ENCODE results near the gene KDM2A.
"Not testable (repeated sequence)": the region's sequence is repeated elsewhere in the genome, so short reads cannot be mapped to it uniquely, and the experiment has no call there.

Gene KDM2A

DNA sequence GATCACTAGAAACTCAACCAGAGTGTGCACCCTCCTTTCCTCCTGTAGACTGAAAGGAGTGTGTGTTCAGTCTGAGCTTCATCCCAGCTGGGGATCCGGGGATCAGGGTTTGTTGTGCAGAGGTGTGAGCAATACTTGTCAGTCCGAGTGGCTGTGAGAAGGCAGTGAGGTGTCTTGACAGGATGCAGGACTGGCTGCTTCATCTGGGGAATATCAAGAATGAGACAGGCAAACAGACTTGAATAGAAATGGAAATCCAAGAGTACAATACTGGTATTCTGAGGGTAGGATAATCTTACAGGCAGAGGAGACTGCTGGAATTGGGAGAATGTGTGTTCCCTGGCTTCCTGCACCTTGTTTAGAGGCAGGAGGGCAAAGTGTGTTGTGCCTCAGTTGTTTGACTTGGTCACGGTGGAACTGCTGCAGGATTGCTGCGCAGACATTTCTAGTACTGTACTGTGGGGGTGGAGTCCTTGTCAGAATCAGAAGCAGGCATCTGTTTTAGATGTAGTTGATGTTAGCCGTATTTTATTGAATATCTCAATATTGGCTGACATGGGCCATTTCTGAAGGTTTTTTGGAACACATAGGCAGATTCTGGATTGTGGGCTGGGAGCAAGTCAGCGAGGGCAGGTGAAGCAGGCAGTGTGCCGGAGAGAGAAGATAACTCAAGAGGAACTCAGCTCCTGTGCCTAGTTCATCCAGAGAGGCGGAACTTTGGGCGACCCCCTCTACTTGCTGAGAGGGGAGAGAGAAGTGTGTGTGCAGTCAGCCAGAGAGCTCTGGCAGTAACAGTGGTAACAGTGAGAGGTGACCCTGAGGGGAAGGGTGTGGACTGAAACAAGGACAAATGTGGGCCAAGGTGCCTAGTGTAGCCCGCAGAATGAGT is 120.1 kb downstream of the KDM2A start:
- DNase-seq (ENCODE audit: low read depth), result no peak

DNA sequence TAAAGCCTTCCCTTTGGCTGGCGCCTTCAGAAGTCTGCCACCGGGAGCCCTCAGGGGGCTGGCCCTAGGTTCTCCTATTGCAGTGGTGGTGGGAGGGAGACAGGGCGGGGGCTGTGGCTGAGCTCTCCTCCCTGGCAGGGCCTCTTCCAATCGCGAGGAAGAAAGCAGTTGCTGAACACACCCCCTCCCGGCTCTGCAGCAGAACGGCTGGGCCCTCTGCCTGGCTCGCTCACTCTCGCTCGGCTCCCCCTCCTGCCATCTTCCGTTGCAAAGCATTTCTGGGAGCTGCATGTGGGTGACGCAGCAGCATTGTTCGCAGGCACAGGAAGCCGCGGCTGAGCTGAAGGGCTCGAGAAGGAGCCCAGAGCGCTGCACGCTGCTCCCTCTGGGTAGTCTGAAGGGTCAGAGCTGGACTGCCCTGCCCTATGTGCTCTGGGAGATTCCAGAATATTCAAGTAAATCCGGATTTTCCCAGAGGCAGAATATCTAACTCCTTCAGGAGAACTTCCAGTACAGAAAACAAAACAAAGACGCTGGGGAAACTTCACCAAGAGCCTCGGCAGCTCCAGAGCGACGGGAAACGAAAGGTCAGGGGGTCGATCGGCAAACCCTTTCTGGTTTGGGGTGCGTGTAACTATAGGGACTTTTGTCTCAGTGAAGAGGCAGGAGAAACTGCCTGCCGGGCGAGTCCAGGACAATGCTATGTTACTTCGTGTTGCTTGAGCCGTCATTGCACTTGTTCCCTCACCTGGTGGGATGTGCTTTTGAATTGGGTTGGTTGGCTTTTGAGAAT is 120.9 kb downstream of the KDM2A start:
- peak; percentile 87 for DNase-seq (ENCODE audit: low read depth)

DNA sequence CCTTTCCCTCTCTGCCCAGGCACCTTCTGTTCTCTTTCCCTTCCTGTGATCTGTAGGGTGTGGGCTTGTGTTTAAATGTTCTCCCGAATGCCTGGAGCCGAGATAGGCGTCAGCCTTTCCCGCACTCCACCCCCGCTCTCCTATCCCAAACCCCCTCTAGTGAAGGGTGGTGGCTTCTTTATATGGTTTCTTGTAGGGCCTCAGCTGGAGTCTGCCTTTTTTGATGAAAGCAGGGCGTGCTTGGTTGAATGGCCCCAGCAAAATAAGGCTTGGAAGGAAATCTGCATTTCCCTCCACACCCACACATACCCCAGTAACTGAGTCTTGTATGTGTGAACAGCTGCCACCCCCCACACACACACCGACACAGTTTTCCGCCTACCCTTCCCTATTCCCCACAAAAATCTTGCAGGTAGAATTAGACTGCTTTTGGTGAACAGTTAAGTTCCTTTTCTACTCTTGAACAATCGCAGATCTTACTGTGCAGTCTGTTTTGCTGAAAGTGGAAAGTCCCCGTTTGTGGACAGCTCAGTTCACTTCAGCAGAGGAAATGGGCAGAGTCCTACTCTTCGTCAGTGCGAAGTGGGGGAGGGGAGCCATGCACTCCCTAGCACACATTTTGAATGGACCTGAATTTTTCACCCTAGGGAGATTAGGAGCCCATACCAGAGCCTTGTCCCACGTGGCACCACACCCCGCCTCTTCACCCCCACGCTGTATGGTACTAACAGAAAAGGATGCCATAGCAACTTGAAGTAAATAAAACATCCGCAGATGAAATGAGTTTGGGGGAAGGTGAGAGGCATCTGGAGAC is 121.7 kb downstream of the KDM2A start:
- peak; percentile 63 for DNase-seq (ENCODE audit: low read depth)

DNA sequence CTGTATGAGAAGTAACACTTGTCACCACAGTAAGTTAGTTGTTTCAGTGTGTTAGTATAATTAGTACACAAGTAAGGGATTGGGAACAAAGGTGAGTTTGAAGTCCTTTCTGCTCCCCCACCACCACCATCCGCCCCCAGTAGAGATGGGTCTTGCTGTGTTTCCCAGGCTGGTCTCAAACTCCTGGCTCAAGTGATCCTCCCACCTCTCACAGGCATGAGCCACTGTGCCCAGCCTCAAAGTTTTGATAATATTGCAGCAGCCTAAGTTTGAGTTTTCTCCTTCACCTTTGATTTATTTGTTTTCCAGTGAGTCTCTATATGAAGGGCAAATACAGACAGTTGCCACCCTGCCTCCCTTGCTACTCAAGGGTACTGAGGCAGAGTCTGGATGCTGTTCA is 123.5 kb downstream of the KDM2A start:
- DNase-seq (ENCODE audit: low read depth), result no peak

DNA sequence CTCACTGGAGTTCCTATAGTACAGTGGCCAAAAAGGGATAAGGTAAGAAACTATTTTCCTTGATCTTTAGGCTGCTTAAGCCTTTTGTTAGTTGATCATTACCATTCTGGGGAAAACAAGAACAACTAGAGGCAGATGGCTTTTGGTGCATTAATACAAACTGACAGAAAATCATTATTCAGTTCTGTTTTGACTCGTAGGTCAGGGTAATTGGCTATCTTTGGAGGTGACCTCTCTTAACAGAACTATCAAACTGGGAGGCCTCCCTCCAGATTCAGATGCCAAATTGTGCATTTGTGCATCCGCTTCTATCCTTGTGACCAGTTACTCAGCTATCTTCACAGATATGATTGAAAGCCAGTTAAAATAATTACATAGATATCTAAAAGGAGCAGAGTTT is 124.0 kb downstream of the KDM2A start:
- DNase-seq (ENCODE audit: low read depth), result no peak

DNA sequence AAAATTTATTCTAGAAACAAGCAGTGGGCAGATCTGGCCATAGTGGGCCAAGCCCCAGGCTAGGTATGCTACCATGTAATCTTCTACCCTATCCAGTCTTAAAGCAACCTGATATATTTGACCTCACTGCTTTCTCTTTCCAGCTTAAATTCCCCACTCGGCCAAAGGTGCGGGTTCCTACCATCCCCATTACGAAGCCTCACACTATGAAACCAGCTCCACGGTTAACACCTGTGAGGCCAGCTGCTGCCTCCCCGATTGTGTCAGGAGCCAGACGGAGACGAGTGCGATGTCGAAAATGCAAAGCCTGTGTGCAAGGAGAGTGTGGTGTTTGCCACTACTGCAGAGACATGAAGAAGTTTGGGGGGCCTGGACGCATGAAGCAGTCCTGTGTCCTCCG is 126.0 kb downstream of the KDM2A start:
- no peak for DNase-seq (ENCODE audit: low read depth)

DNA sequence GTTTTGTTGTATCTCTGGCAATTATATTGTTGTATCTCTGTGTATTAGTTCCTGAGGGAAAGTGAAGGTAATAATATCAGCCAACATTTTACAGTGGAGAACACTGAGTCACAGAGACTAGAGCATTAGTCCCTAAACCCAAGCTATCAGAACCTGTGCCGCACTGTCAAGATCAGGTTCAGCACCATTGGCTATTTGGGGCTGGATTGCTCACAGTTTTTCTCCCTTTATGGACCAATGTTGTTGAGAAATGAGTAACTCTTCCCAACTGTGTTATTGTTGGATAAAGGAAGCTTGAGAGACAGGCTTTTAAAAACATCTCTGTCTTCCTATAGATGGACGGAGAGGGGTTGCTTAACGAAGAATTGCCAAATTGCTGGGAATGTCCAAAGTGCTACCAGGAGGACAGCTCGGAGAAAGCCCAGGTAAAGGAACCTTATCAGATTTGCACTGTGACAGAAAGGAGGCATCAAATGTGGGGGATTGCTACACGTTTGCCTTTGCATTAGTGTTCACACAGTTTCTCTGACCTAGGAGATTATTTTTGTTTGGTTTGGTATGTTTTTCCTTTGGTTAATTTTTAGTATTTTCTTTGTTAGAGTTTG is 129.0 kb downstream of the KDM2A start:
- DNase-seq (ENCODE audit: low read depth), result no peak

DNA sequence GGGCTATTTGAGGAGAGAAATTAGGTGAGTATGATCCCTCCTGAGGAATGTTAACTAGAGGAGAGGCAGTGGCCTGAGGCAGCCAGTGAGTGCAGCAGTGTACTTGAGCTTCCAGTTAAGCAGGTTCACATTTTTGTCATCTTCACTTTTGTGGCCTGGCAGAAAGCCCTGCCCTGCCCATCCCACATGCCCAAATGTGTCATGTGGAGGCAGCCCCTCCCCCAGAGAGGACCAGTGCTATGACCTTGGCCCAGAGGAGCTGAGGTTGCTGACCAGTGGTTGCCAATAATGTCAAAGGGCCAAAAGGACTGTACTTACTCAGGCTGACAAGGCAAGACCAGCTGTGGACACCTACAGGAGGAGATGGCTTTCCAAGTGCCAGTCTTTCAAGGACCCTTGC is 129.6 kb downstream of the KDM2A start:
- DNase-seq (ENCODE audit: low read depth), result no peak

DNA sequence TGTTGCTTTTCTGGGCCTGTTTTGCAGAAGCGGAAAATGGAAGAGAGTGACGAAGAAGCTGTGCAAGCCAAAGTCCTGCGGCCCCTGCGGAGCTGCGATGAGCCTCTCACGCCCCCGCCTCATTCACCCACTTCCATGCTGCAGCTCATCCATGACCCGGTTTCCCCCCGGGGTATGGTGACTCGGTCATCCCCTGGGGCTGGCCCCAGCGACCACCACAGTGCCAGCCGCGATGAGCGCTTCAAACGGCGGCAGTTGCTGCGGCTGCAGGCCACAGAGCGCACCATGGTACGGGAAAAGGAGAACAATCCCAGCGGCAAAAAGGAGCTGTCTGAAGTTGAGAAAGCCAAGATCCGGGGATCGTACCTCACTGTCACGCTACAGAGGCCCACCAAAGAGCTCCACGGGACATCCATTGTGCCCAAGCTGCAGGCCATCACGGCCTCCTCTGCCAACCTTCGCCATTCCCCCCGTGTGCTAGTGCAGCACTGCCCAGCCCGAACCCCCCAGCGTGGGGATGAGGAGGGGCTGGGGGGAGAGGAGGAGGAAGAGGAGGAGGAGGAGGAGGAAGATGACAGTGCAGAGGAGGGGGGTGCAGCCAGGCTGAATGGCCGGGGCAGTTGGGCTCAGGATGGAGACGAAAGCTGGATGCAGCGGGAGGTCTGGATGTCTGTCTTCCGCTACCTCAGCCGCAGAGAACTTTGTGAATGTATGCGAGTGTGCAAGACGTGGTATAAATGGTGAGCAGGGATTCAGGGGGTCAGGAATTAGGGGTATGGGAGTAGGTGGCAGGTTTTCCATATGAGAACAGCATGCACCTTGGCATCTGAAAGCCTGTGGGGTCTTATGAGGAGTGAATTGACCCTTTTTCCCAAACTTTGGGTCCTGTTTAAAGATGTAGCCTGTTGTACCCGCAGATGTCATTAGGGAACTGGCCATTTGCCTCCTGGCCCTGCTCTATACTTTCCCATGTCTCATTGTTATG is 131.3 kb downstream of the KDM2A start:
- no peak for DNase-seq (ENCODE audit: low read depth)

DNA sequence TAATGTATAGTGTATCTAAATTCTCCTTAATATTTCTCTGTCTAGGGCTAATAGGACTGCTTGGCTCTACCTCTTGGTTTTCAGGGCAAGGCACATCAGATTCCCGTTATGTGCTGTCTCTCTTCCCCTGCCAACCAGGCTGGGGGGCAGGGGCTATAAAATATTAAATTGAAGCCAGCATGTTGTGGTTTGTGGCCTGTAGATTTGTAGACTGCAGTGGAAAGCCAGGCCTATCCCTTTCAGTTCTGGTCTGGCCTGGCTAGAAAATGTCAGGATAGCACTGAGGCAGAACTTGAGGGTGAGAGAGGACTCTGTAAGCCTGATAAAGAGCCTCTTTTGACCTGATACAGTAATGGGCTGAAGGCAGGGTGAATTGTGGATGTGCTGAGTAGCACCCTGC is 132.8 kb downstream of the KDM2A start:
- no peak for DNase-seq (ENCODE audit: low read depth)

DNA sequence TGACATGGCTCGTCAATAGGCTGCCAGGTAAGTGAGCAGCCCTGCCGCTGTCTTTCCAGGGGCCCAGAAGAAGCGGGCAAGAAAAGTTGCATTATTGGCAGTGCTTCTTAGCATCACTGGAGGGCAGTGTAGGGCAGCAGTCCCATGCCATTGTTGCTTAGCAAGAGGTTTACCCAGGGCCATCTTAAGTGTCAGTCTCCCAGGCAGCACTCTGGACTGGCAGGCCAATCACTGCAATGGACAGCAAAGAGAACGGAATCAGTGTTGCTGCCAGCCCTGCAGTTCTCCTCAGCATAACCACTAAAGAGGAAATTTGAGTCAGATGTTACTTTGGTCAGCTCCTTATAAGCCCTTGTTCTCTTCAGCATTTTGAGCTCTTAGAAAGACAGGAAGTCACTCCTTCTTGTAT is 133.8 kb downstream of the KDM2A start:
- no peak for DNase-seq (ENCODE audit: low read depth)

DNA sequence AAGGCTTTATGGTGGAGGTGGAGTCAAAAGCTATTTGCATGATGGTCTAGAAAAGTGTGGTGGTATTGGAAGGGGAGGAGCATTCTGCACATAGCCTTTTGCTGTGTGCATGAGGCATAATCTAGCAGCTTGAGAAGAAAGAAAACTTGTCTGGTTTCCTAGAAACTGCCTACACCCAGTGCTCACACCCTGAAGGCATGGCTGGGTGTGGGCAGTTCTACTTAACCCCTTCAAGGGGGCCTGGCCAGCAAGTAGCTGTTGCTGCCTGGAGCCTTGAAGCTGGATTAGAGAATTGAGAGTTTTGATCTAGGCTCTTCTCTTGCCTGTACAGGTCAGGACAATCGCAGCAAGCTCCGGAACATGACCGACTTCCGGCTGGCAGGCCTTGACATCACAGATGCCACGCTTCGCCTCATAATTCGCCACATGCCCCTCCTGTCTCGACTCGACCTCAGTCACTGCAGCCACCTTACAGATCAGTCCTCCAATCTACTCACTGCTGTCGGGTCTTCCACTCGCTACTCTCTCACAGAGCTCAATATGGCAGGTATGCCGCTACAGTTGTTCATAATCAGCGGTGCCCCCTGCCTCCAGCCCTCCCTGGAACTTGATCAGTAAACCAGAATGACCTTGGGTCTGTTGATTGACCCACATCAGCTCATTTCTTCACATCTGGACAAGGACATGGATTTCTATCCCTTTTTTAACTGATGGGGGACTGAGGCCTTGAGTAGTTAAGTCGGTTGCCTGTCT is 135.0 kb downstream of the KDM2A start:
- no peak for DNase-seq (ENCODE audit: low read depth)

DNA sequence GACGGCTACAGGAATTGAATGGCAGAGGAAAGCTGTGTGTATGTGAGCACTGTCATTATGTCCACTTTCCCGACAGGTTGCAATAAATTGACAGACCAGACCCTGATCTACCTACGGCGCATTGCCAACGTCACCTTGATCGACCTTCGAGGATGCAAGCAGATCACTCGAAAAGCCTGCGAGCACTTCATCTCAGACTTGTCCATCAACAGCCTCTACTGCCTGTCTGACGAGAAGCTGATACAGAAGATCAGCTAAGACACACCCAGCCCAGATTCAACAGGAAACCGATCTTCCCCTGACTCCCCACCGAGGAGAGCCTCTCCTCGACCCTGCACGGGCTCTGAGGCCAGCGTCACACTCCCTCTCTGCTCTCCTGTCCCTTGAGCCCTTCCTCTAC is 135.7 kb downstream of the KDM2A start:
- DNase-seq (ENCODE audit: low read depth), result no peak

DNA sequence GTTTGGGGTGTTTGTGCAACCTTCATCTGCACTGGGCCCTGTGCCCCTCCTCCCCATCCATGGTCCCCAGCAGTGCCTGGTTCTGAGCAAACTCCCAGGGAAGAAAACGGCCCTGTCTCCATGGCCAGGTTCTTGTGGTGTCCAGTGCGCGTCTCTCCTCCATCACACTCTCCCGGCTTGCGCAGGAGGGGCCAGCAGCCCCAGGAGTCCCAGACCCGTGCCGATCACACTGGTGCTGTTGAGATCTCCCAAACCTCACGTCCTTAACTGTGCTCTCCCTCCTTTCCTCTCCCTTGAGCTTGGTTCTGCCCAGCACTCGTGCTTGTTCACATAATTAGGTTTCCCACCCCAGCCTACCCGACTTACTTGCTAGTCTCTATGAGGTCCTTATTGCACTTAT is 136.3 kb downstream of the KDM2A start:
- DNase-seq (ENCODE audit: low read depth), result no peak

DNA sequence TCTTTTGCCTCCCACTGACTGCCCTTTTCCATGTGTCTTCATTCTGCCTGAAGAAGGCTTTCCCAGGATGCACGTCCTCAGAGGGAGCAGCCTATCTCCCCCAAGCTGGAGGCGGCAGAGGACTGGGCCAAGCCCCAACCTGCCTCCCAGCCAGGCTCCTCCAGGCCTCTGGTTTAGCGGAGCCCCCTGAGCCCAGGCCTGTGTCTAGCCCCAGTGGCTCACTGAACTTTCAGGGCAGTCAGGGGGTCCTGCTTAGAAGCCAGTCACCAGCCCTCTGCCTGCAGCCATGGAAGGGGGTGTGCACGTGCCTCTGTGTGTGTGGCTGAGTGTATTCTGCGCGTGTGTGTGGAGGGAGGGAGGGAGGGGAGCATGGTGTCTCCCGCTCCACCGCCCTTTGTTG is 136.8 kb downstream of the KDM2A start:
- no peak for DNase-seq (ENCODE audit: low read depth)

DNA sequence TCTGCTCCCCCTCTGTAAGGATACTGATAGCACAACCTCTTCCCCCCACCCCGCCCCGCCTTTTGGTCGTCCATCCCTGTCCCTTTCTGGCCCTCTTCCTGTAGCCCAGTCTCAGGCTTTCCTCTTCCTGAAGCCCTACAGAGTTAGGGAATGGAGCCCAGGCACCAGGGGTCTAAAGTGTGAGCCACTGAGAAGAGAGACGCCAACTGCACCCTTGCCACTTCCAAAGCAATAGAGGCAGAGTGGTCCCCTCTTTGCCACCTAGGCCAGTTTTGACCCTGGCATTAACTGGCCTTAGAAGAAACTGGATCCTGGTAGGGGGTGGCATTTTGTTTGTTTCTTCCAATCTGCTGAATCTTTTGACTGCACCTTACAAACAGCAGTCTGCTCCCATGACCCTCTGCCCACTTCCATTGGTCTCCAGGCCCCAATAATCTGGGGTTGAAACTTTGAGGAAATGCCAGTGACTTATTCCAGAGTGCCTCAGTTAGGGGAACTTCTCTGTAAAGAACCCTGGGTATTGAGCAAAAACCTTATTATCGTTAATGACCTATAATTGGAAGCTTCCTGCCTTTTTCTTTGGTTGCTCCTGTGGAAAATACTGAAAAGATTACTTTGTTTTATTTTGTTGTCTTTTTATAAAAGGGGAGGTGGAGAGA is 137.5 kb downstream of the KDM2A start:
- no peak for DNase-seq (ENCODE audit: low read depth)

DNA sequence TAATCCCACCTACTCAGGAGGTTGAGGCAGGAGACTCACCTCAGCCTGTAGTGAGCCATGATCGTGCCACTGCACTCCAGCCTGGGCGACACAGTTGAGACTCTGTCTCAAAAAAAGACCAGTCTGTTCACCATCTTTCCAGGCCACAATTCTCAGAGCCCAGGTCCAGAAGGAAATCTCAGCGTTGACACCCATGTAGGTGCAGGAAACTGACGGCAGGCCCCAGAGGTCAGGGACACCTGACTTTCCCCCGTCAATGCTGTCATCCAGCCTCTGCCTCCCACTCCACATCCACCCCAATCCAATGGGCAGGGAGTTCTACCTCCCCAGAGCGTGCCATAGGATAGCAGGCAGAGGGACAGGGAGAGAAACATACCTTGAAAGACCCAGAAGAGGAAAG is 141.3 kb downstream of the KDM2A start:
- DNase-seq (ENCODE audit: low read depth), result no peak

DNA sequence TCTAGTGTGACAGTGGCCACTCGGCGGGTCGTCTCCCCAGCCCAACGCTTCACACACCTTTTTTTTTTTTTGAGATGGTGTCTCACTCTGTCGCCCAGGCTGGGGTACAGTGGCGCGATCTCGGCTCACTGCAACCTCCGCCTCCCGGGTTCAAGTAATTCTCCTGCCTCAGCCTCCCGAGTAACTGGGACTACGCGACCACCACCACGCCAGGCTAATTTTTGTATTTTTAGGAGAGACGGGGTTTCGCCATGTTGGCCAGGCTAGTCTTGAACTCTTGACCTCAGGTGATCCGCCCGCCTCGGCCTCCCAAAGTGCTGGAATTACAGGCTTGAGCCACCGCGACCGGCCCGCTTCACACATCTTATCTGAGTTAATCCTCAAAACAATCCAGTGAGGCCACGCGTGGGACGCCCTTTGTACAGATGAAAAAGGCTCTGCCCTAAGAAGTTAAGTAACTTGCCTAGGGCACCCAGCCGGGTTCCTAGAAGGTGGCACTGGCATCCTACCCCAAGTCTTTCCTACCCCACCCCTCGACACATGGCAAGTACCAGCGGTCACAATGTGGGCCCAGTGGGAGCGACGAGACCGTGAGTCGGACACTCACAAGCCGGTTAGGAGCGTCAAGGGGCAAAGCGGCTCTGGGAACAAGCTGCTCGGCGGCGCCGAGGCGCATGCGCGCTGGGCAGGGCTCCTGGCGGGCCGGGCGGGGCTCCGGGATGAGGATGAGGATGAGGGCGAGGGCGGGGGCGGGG is 142.0 kb downstream of the KDM2A start:
- DNase-seq (ENCODE audit: low read depth), result not testable (repeated sequence)

DNA sequence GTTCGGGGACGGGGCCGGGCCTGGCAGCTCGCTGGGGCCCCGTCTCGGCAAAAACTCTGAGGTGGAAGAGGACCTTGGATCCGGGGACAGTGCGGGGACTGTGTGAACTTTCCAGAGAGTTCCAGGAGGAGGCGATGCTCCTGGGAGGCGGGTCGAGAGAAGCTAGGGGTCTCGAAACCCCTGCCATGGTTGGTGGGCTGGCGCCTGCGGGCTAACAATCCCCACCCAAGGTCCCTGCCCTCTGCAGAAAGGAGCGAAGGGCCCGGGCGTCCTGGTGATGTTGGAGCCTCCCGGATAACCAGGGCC is 142.5 kb downstream of the KDM2A start:
- no peak for DNase-seq (ENCODE audit: low read depth)

Measured in activated T-cell treated with anti-CD3 and anti-CD28 coated beads for 1 hour (primary cell).